Measurements from ENCODE around the gene SLC13A1. TPM values are rescaled to one million over a fixed set of nuclear protein-coding genes. Genes with fewer than 3 reads are reported as not detected.

The SLC13A1 gene
- total RNA-seq, 4 donors from 2014 or later: not detected

DNA sequence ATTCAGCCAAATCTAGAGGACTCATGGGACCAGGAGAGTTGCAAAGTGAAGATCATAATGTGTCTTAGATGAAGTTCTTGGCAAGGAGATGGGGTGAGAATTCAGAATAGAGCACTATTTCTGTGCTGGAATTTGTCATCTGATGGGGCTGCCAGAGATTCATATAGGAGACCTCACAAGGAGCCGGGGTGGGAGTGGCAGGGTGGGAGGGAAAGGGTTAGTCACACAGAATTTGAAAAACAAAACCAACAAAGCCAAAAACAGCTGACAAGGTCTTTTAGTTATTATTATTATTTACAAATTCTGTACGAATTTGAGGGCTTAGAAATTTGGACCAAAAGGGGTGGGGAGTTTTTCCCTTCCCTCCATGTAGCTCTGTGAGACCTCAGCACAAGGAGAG lies 1.7 kb downstream of the SLC13A1 start:
- Histone ChIP-seq H3K27me3 (no peaks in the 10 kb centered on the region), H3K4me3 (no peak overlapping the region), H3K27ac (no peak overlapping the region), H3K4me1 (no peaks in the 10 kb centered on the region), H3K36me3 (no peaks in the 10 kb centered on the region), H3K9me3 (no peaks in the 10 kb centered on the region)
- no peak for TF ChIP-seq CTCF (IDR thresholded peaks at IDR 0.05)
- no peak for TF ChIP-seq POLR2A (IDR thresholded peaks at IDR 0.05)
- TF ChIP-seq EP300 (IDR thresholded peaks at IDR 0.05): no peak
- DNase-seq (ENCODE audit: low spot score in 2 of 2): no peak
- 35 to 40% methylated on average over 2 of the region's 2 CpGs for WGBS, 2 donors

- no peak for TF ChIP-seq EP300 (IDR thresholded peaks at IDR 0.05)
- no peak for TF ChIP-seq POLR2A (IDR thresholded peaks at IDR 0.05)
- TF ChIP-seq CTCF (IDR thresholded peaks at IDR 0.05): no peak
- H3K4me3 ChIP-seq: no peak overlapping the region
- WGBS, 2 donors: 75% methylated on average over 2 of the region's 2 CpGs
These were observed 6.5 kb downstream of the SLC13A1 start for GRCh38 chr7:123193235-123193634.

GRCh38 chr7:123191132-123191531 lies 8.6 kb downstream of the SLC13A1 start:
- Histone ChIP-seq H3K27ac (no peak overlapping the region), H3K9me3 (no peaks in the 10 kb centered on the region), H3K36me3 (no peaks in the 10 kb centered on the region), H3K4me3 (no peak overlapping the region), H3K27me3 (no peaks in the 10 kb centered on the region), H3K4me1 (no peaks in the 10 kb centered on the region)
- WGBS, 2 donors: 79 to 81% methylated on average over 1 of the region's 1 CpG
- no peak for DNase-seq (ENCODE audit: low spot score in 2 of 2)
- no peak for TF ChIP-seq EP300 (IDR thresholded peaks at IDR 0.05)
- TF ChIP-seq CTCF (IDR thresholded peaks at IDR 0.05): no peak
- no peak for TF ChIP-seq POLR2A (IDR thresholded peaks at IDR 0.05)

More at GRCh38 chr7:123193235-123193634, 6.5 kb downstream of the SLC13A1 start:
- Histone ChIP-seq H3K27ac (no peak overlapping the region), H3K27me3 (no peaks in the 10 kb centered on the region), H3K9me3 (no peaks in the 10 kb centered on the region), H3K36me3 (no peaks in the 10 kb centered on the region), H3K4me1 (no peaks in the 10 kb centered on the region)
- DNase-seq (ENCODE audit: low spot score in 2 of 2): no peak

GRCh38 chr7:123190109-123190831 lies 9.5 kb downstream of the SLC13A1 start:
- no peaks in the 10 kb centered on the region for H3K36me3 ChIP-seq
- TF ChIP-seq EP300 (IDR thresholded peaks at IDR 0.05) (no peak), POLR2A (IDR thresholded peaks at IDR 0.05) (no peak), CTCF (IDR thresholded peaks at IDR 0.05) (no peak)
- H3K27me3 ChIP-seq: no peaks in the 10 kb centered on the region
- H3K4me1 ChIP-seq: no peaks in the 10 kb centered on the region
- H3K4me3 ChIP-seq: no peak overlapping the region
- H3K27ac ChIP-seq: no peak overlapping the region
- 67 to 74% methylated on average over 2 of the region's 2 CpGs for WGBS, 2 donors
- H3K9me3 ChIP-seq: peaks cover 0 to 4% (median 0%) of the 10 kb centered on the region in 4 donors
- no peak for DNase-seq (ENCODE audit: low spot score in 2 of 2)

GRCh38 chr7:123185756-123186155 lies 14.0 kb downstream of the SLC13A1 start:
- Histone ChIP-seq H3K4me3 (no peak overlapping the region), H3K36me3 (no peaks in the 10 kb centered on the region), H3K27ac (no peak overlapping the region), H3K27me3 (no peaks in the 10 kb centered on the region), H3K4me1 (no peaks in the 10 kb centered on the region), H3K9me3 (peaks cover 0 to 5% (median 0%) of the 10 kb centered on the region in 4 donors)
- no peak for DNase-seq (ENCODE audit: low spot score in 2 of 2)
- TF ChIP-seq POLR2A (IDR thresholded peaks at IDR 0.05): no peak
- no peak for TF ChIP-seq CTCF (IDR thresholded peaks at IDR 0.05)
- TF ChIP-seq EP300 (IDR thresholded peaks at IDR 0.05): no peak
- 39 to 40% methylated on average over 3 of the region's 3 CpGs for WGBS, 2 donors

All from tibial nerve (tissue), 4 donors.